Testis (tissue), 2 donors: ENCODE results near the gene NUP214.

ENCODE experiments used
- POLR2A ChIP-seq: fragments of 450-650 bp; IDR thresholded peaks from one replicate; pipeline ENCODE4 v1.6.1; 2017; ENCODE audit warnings: antibody characterized with exemption, mild to moderate bottlenecking, moderate library complexity
- TF ChIP-seq, protein P1 (sequence below), 3 experiments: fragments of 450-650 bp in 2 of 3; fragments of 200-600 bp in 1 of 3; sonication (generic) in 1 of 3; IDR thresholded peaks; one replicate each; pipeline ENCODE4 v1.5.1; 2016 to 2019; ENCODE audit warnings: antibody characterized with exemption in 3 of 3, mild to moderate bottlenecking in 2 of 3, moderate library complexity in 1 of 3

DNA sequence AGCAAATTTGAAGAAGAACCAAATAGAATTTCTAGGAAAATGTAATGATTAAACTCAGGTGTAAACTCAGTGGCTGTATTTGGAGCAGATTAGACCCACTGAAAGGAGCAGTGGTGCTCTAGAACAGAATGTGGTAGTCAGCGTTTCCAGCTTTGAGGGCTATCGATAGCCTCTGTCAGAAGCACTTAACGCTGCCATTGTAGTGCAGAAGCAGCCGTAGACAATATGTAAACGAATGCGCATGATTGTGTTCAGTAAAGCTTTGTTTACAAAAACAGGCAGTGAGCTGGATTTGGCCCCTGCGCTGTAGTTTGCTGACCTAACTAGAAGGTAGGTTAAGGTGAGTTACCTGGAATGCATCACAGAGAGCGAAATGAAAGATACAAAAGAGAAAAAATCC, 78.9 kb downstream of the NUP214 start:
- TF ChIP-seq POLR2A, result no peak
- TF ChIP-seq, protein P1, sequence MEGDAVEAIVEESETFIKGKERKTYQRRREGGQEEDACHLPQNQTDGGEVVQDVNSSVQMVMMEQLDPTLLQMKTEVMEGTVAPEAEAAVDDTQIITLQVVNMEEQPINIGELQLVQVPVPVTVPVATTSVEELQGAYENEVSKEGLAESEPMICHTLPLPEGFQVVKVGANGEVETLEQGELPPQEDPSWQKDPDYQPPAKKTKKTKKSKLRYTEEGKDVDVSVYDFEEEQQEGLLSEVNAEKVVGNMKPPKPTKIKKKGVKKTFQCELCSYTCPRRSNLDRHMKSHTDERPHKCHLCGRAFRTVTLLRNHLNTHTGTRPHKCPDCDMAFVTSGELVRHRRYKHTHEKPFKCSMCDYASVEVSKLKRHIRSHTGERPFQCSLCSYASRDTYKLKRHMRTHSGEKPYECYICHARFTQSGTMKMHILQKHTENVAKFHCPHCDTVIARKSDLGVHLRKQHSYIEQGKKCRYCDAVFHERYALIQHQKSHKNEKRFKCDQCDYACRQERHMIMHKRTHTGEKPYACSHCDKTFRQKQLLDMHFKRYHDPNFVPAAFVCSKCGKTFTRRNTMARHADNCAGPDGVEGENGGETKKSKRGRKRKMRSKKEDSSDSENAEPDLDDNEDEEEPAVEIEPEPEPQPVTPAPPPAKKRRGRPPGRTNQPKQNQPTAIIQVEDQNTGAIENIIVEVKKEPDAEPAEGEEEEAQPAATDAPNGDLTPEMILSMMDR (IDR thresholded peaks at IDR 0.05), result no peak
